ENCODE results near the gene GCK.
"Not testable (repeated sequence)": the region's sequence is repeated elsewhere in the genome, so short reads cannot be mapped to it uniquely, and the experiment has no call there.

Gene GCK

DNA sequence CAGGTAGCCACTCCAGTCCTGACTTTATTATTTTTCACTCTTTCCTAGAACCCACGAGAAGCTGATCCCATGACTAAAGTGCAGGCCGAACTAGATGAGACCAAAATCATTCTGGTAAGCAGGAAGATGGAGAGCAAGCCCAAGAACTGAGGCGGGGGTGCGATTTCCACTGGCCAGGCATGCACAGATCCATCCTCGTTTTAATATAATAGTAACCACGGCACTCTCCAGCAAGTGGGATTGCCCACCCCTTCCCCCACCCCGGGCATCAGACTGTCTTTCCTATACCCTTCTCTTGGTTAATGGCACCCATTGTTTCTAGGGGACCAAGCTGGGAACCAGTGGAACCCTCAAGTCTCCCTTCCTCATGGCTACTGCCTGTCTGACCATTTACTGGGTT, 18.8 kb upstream of the GCK start:
- Histone ChIP-seq H3K36me3 (ENCODE audit: insufficient read depth) (peaks cover 7% of the 10 kb centered on the region; the same call in 1 of the 2 replicates), H3K79me2 (ENCODE audit: insufficient read depth, low read depth) (peaks cover 6% of the 10 kb centered on the region), H2AFZ (ENCODE audit: low read depth) (no peak overlapping the region), H3K9ac (no peak overlapping the region), H3K4me1 (ENCODE audit: low read depth, poor library complexity, severe bottlenecking) (peaks cover 8% of the 10 kb centered on the region), H3K27me3 (ENCODE audit: insufficient read depth, low read depth) (no peaks in the 10 kb centered on the region), H4K20me1 (ENCODE audit: insufficient read depth) (no peaks in the 10 kb centered on the region), H3K27ac (no peak overlapping the region), H3K4me2 (no peak overlapping the region), H3K4me3 (IDR thresholded peaks at IDR 0.05; ENCODE audit: insufficient read depth, low read depth, low read length) (no peak overlapping the region)
- TF ChIP-seq, protein P1, sequence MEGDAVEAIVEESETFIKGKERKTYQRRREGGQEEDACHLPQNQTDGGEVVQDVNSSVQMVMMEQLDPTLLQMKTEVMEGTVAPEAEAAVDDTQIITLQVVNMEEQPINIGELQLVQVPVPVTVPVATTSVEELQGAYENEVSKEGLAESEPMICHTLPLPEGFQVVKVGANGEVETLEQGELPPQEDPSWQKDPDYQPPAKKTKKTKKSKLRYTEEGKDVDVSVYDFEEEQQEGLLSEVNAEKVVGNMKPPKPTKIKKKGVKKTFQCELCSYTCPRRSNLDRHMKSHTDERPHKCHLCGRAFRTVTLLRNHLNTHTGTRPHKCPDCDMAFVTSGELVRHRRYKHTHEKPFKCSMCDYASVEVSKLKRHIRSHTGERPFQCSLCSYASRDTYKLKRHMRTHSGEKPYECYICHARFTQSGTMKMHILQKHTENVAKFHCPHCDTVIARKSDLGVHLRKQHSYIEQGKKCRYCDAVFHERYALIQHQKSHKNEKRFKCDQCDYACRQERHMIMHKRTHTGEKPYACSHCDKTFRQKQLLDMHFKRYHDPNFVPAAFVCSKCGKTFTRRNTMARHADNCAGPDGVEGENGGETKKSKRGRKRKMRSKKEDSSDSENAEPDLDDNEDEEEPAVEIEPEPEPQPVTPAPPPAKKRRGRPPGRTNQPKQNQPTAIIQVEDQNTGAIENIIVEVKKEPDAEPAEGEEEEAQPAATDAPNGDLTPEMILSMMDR (conservative IDR thresholded peaks at IDR 0.05; ENCODE audit: low read depth, low read length): no peak

DNA sequence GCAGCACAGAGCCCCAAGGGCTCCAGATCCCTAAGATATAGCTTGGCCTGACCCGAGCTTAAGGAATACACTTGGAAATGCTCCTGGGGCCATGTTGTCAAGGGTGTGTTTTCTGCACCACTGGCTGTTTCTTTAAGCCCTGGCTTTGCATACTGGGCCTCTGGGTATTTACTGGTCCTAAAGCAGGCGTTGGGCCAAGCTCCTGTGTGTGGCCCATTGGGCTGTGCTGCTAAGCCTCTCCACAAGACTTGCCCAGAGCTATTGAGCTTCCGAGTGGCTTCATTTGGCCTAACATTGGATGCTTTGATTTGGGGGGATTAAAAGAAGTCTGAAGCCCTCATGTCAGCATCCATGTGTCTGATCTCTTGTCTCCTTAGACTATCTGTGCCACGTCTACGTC, 16.8 kb upstream of the GCK start:
- H4K20me1 ChIP-seq (ENCODE audit: insufficient read depth): no peaks in the 10 kb centered on the region
- H3K27ac ChIP-seq: no peak overlapping the region
- no peak overlapping the region for H2AFZ ChIP-seq (ENCODE audit: low read depth)
- peaks cover 7% of the 10 kb centered on the region; the same call in 1 of the 2 replicates for H3K36me3 ChIP-seq (ENCODE audit: insufficient read depth)
- no peaks in the 10 kb centered on the region for H3K27me3 ChIP-seq (ENCODE audit: insufficient read depth, low read depth)
- H3K79me2 ChIP-seq (ENCODE audit: insufficient read depth, low read depth): peaks cover 27% of the 10 kb centered on the region
- no peak overlapping the region for H3K9ac ChIP-seq
- no peak overlapping the region for H3K4me2 ChIP-seq
- peaks cover 17% of the 10 kb centered on the region for H3K4me1 ChIP-seq (ENCODE audit: low read depth, poor library complexity, severe bottlenecking)
- TF ChIP-seq, protein P1 (conservative IDR thresholded peaks at IDR 0.05; ENCODE audit: low read depth, low read length): no peak
- no peak overlapping the region for H3K4me3 ChIP-seq (IDR thresholded peaks at IDR 0.05; ENCODE audit: insufficient read depth, low read depth, low read length)

DNA sequence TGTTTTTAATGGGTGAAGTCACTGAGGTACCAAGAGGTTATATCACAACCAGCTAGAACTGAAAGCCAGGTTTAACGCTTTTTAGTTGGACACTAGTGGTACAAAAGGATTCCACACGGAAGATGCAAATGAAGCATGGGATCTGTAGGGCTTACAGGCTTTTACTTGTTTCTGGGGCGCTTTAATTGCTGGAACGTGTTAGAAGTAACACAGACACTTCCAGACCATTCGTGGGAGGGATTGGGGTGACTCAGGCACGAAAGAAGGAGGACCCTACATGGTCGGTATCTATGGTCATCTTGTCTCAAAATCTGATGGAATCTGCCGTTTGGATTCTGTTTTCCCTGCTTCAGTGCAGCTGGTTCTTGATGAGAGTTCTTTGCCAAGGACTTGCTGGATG, 12.6 kb upstream of the GCK start:
- no peak overlapping the region for H3K4me3 ChIP-seq (IDR thresholded peaks at IDR 0.05; ENCODE audit: insufficient read depth, low read depth, low read length)
- no peak overlapping the region for H2AFZ ChIP-seq (ENCODE audit: low read depth)
- peak overlapping the region; percentile 69 for H3K4me2 ChIP-seq
- peaks cover 9% of the 10 kb centered on the region for H3K4me1 ChIP-seq (ENCODE audit: low read depth, poor library complexity, severe bottlenecking)
- no peaks in the 10 kb centered on the region for H4K20me1 ChIP-seq (ENCODE audit: insufficient read depth)
- TF ChIP-seq, protein P1 (conservative IDR thresholded peaks at IDR 0.05; ENCODE audit: low read depth, low read length): no peak
- no peaks in the 10 kb centered on the region; the same call in 1 of the 2 replicates for H3K36me3 ChIP-seq (ENCODE audit: insufficient read depth)
- no peak overlapping the region for H3K27ac ChIP-seq
- H3K9ac ChIP-seq: peak overlapping the region; percentile 63; the same call in 1 of the 2 replicates
- peaks cover 27% of the 10 kb centered on the region for H3K79me2 ChIP-seq (ENCODE audit: insufficient read depth, low read depth)
- no peaks in the 10 kb centered on the region for H3K27me3 ChIP-seq (ENCODE audit: insufficient read depth, low read depth)

DNA sequence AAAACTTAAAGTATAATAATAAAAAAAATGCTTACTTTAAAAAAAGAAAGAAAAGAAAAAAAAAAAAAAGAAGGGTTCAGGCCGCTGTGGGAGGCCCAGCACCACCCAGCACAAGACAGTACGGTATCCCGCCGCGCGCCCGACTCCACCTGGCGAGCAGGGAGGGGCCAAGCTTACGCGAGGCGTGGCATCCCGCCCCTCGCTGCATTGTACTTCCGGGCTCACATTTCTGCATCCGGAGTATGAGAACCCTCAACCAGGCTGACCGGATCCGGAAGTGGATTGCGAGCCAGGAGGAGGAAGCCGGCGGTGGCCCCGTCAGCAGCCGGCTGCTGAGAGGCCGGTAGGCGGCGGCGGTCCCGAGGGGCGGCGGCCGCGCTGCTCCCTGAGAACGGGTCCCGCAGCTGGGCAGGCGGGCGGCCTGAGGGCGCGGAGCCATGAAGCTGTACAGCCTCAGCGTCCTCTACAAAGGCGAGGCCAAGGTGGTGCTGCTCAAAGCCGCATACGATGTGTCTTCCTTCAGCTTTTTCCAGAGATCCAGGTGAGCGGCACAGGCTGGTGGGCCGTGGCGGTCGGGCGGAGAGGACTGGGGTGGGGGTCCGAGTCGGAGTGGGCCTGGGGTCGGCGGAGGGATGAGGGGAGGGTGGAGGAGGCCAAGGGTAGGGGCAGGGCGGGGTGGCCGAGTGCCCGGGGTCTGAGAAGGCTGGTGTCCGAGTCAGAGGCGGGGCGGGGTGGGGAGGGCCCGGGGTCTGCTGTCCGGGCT, 11.6 kb upstream of the GCK start, which contains the start of gene YKT6:
Gene YKT6 (plus strand): TSS at position 280 of the 763 bp plus-strand sequence. CDS start 158 bp downstream, at position 438.
- no peak within 1 kb of the TSS for H3K27ac ChIP-seq
- TF ChIP-seq, protein P1 (conservative IDR thresholded peaks at IDR 0.05; ENCODE audit: low read depth, low read length): peak; percentile 65
- peak within 1 kb of the TSS; percentile 75; the same call in 1 of the 2 replicates for H2AFZ ChIP-seq (ENCODE audit: low read depth)

DNA sequence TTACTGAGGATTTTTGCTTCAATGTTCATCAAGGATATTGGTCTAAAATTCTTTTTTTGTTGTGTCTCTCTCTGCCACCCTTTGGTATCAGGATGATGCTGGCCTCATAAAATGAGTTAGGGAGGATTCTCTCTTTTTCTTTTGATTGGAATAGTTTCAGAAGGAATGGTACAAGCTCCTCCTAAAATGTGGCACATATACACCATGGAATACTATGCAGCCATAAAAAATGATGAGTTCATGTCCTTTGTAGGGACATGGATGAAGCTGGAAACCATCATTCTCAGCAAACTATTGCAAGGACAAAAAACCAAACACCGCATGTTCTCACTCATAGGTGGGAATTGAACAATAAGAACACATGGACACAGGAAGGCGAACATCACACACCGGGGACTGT, 10.9 kb upstream of the GCK start:
- H3K79me2 ChIP-seq (ENCODE audit: insufficient read depth, low read depth): peaks cover 27% of the 10 kb centered on the region
- not testable (repeated sequence) for H3K4me2 ChIP-seq; H4K20me1 ChIP-seq (ENCODE audit: insufficient read depth); H3K4me3 ChIP-seq (IDR thresholded peaks at IDR 0.05; ENCODE audit: insufficient read depth, low read depth, low read length); H2AFZ ChIP-seq (ENCODE audit: low read depth); H3K9ac ChIP-seq; H3K27ac ChIP-seq; H3K36me3 ChIP-seq (ENCODE audit: insufficient read depth); H3K27me3 ChIP-seq (ENCODE audit: insufficient read depth, low read depth); H3K4me1 ChIP-seq (ENCODE audit: low read depth, poor library complexity, severe bottlenecking)

More for the DNA sequence above, 11.6 kb upstream of the GCK start, which contains the start of gene YKT6:
- peaks cover 27% of the 10 kb centered on the region for H3K79me2 ChIP-seq (ENCODE audit: insufficient read depth, low read depth)
- H4K20me1 ChIP-seq (ENCODE audit: insufficient read depth): no peaks in the 10 kb centered on the region
- H3K4me1 ChIP-seq (ENCODE audit: low read depth, poor library complexity, severe bottlenecking): peaks cover 9% of the 10 kb centered on the region
- H3K27me3 ChIP-seq (ENCODE audit: insufficient read depth, low read depth): no peaks in the 10 kb centered on the region
- H3K4me3 ChIP-seq (IDR thresholded peaks at IDR 0.05; ENCODE audit: insufficient read depth, low read depth, low read length): no peak within 1 kb of the TSS
- H3K36me3 ChIP-seq (ENCODE audit: insufficient read depth): no peaks in the 10 kb centered on the region; the same call in 1 of the 2 replicates
- H3K9ac ChIP-seq: peak within 1 kb of the TSS; percentile 63; the same call in 1 of the 2 replicates
- peak within 1 kb of the TSS; percentile 69 for H3K4me2 ChIP-seq

All from KMS-11 (cell line).